ENCODE data around the gene CAMTA1. TPM values are rescaled to one million over a fixed set of nuclear protein-coding genes. Genes with fewer than 3 reads are reported as not detected.
A peak's percentile ranks its signal among the peaks of the same experiment; 100 is the strongest.

The CAMTA1 gene
- total and polyA plus RNA-seq, 8 donors, result 13.0 to 54.2 (median 23.6) TPM

GRCh38 chr1:7678491-7679158 lies 893.4 kb downstream of the CAMTA1 start:
- H3K4me3 ChIP-seq, result no peak overlapping the region
- DNase-seq, result no peak
- WGBS, 2 donors, result 82 to 88% methylated on average over 9 of the region's 9 CpGs
- no peak for ATAC-seq
- H3K4me1 ChIP-seq, result no peaks in the 10 kb centered on the region
- no peaks in the 10 kb centered on the region for H3K27me3 ChIP-seq
- FAIRE-seq, result no peak
- TF ChIP-seq, protein P1, sequence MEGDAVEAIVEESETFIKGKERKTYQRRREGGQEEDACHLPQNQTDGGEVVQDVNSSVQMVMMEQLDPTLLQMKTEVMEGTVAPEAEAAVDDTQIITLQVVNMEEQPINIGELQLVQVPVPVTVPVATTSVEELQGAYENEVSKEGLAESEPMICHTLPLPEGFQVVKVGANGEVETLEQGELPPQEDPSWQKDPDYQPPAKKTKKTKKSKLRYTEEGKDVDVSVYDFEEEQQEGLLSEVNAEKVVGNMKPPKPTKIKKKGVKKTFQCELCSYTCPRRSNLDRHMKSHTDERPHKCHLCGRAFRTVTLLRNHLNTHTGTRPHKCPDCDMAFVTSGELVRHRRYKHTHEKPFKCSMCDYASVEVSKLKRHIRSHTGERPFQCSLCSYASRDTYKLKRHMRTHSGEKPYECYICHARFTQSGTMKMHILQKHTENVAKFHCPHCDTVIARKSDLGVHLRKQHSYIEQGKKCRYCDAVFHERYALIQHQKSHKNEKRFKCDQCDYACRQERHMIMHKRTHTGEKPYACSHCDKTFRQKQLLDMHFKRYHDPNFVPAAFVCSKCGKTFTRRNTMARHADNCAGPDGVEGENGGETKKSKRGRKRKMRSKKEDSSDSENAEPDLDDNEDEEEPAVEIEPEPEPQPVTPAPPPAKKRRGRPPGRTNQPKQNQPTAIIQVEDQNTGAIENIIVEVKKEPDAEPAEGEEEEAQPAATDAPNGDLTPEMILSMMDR (IDR thresholded peaks at IDR 0.05), result no peak
- no peak overlapping the region for H3K27ac ChIP-seq
- no peaks in the 10 kb centered on the region for H3K36me3 ChIP-seq
- intact Hi-C loops (cut with DNase I), result loop anchor here in 1 of 3 donors (10.0 kb wide), 1 partner anchor 666 kb away; no protein-coding TSS in a partner anchor
- no peaks in the 10 kb centered on the region for H3K9me3 ChIP-seq

DNA sequence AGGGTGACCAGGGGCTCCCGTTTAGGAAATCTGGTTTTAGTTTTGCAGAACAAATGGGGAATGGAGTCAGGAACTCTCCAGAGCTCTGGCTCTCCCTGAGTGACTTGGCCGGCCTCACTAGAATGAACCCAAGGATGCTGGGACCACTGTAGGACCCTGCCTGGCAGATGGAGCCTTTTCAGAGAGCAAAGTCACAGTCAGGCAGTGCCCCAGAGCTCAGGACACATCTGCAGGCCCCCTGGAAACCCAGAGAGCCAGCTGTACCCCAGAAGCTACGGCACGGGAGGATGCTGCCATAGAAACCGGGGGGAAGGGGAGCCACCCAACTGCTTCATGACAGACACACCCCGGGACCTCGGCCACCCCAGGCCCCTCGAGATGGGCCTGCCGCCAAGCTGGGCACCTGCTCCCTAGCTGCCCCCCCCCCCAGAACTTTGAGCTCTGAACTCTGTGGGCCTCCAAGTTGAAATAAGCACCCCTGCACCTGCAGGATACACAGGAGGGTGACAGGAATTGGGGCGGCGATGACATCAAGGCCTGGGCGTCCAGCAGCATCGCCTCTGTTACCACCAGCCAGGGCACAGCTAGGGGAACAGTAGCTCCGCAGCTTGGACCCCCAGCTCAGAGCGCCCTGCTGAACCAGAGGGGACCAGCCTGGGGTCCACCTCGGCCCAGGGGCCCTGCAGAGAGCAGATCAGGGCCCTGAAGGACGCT lies 894.1 kb downstream of the CAMTA1 start:
- Histone ChIP-seq H3K9me3 (no peaks in the 10 kb centered on the region), H3K27me3 (no peaks in the 10 kb centered on the region), H3K4me1 (no peaks in the 10 kb centered on the region), H3K4me3 (peak overlapping the region in 1 of 4 donors; percentile 51), H3K36me3 (no peaks in the 10 kb centered on the region), H3K27ac (no peak overlapping the region)
- TF ChIP-seq, protein P1 (IDR thresholded peaks at IDR 0.05), result no peak
- FAIRE-seq, result no peak
- intact Hi-C loops (cut with DNase I), result loop anchor here in 1 of 3 donors (10.0 kb wide), 1 partner anchor 665 kb away; no protein-coding TSS in a partner anchor
- no peak for ATAC-seq
- no peak for DNase-seq
- 82 to 83% methylated on average over 17 of the region's 17 CpGs for WGBS, 2 donors

- DNase-seq, result no peak
- peak overlapping the region; percentile 42 to 84 (median 47) for H3K4me3 ChIP-seq
- H3K9me3 ChIP-seq, result no peaks in the 10 kb centered on the region
- H3K27me3 ChIP-seq, result no peaks in the 10 kb centered on the region
- FAIRE-seq, result no peak
- no peak overlapping the region for H3K27ac ChIP-seq
- no peak for ATAC-seq
- TF ChIP-seq, protein P1 (IDR thresholded peaks at IDR 0.05), result no peak
- intact Hi-C loops (cut with DNase I), result loop anchor here in 1 of 3 donors (10.0 kb wide), 1 partner anchor 665 kb away; no protein-coding TSS in a partner anchor
- no peaks in the 10 kb centered on the region for H3K4me1 ChIP-seq
- no peaks in the 10 kb centered on the region for H3K36me3 ChIP-seq
- 6 to 9% methylated on average over 13 to 14 of the region's 14 CpGs for WGBS, 2 donors
Observed at GRCh38 chr1:7679873-7680206, 894.6 kb downstream of the CAMTA1 start.

- 0% methylated on average over 56 to 89 of the region's 89 CpGs for WGBS, 2 donors
- FAIRE-seq, result no peak
- ATAC-seq, result peak; percentile 80 to 87 (median 84)
- peak overlapping the region; percentile 42 to 84 (median 47) for H3K4me3 ChIP-seq
- H3K27me3 ChIP-seq, result no peaks in the 10 kb centered on the region
- no peaks in the 10 kb centered on the region for H3K9me3 ChIP-seq
- intact Hi-C loops (cut with DNase I), result no loop called here
- no peak overlapping the region for H3K27ac ChIP-seq
- DNase-seq, result peak in 4 of 6 donors; percentile 17 to 74 (median 40)
- H3K4me1 ChIP-seq, result no peaks in the 10 kb centered on the region
- TF ChIP-seq, protein P1 (IDR thresholded peaks at IDR 0.05), result no peak
- H3K36me3 ChIP-seq, result no peaks in the 10 kb centered on the region
Observed at GRCh38 chr1:7680207-7680954, 895.1 kb downstream of the CAMTA1 start.
